Choroid plexus epithelial cell (primary cell): ENCODE data around the gene TMEM131.

ENCODE experiments used
- DNase-seq: peaks from one replicate; pipeline ENCODE4 v3.0.0-alpha.2; 2010; ENCODE audit warnings: low read depth
- H3K4me3 ChIP-seq: 2 replicates; pipeline ENCODE4 v1.5.1; 2011; ENCODE audit warnings: low read depth, mild to moderate bottlenecking, control low read depth, low read length, moderate library complexity
- CTCF ChIP-seq: conservative IDR thresholded peaks from 2 replicates; pipeline ENCODE4 v1.5.1; 2011; ENCODE audit warnings: low read depth, mild to moderate bottlenecking, control low read depth, inconsistent platforms, low read length, moderate library complexity

TMEM131 gene

GRCh38 chr2:97711394-97711711 lies 284.4 kb downstream of the TMEM131 start:
- no peak for TF ChIP-seq CTCF
- no peak for DNase-seq
- no peak overlapping the region for H3K4me3 ChIP-seq

GRCh38 chr2:97708608-97709007 lies 287.1 kb downstream of the TMEM131 start:
- no peak for TF ChIP-seq CTCF
- no peak overlapping the region for H3K4me3 ChIP-seq
- DNase-seq: no peak

DNA sequence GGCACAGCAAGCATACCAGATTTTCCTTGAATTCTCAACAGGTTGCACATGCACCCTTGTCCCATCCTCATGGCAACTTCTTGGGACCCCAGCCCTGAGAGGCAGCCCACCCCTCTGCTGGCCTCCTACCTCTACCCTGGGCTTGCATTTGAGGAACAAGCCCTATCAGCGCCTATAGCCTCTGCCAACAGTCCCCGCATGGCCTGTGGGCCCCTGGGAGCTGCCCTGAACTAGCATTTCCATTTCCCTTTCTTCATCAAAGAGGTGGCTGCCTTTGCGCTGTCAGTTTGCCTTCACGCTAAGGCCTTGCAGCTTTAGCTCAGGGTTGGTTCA lies 287.7 kb downstream of the TMEM131 start:
- no peak for DNase-seq
- no peak for TF ChIP-seq CTCF
- no peak overlapping the region for H3K4me3 ChIP-seq

DNA sequence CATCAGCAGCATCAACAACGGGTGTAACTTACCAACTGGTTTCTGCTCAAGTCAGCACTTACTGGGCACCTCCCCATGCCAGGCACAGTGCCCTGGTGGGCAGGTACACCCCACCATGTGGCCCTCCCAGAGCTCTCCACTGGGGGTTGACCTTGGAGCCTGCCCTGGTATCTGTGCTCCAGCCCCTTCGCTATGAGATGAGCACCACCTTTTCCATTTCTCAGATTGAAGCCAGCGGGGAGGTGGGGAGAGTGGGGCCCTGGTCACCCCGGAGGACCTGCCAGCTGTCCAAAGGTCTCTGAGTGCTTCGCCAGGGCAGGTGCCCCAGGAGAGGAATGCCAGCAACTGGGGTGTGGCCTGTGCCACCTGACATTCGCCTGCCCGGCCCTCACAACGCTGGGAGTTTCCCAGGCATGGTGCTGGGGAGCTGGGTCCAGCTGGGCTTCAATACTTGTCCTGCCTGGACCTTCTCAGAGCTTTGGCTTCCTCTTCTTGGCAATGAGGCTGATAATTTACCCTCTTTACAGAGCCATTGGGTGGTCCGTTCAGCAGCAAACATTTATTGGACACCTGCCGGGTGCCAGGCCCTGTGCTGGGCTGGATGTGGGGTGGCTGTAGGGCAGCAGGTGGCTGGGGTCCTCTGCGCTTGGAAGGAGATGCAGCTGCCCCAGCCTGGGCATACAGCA lies 288.2 kb downstream of the TMEM131 start:
- TF ChIP-seq CTCF: no peak
- no peak for DNase-seq
- H3K4me3 ChIP-seq: no peak overlapping the region

DNA sequence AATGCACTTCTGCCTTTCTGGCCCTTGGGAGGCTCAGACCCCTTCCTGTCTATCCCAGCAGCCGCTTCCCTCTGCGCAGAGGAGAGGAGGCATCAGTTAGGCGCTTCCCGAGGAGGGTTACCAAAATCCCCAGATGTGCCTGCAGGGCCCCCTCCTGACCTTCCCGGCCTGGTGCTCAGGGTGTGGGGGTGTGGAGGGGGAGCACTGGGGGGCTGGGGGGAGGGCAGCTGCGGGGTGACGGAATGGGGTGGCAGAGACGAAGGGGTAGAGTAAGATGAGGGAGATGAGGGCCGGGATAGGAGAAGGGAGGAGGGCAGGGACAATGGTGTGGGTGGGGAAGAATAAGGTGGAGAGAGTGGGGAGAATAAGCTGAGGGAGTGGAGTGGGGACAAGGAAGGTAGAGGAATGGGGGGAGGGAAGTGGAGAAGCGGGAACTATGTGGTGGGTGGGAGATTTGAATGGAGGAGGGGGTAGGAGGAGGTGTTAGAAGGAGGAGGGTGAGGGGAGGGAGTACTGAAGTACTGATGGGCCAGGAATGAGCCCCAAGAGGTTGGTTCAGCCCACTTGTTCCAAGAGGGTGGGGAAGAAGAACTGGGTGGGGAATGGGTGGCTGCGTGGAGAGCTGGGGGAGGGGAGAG lies 288.9 kb downstream of the TMEM131 start:
- DNase-seq: no peak
- no peak for TF ChIP-seq CTCF

More for the DNA sequence above, 288.9 kb downstream of the TMEM131 start:
- H3K4me3 ChIP-seq: no peak overlapping the region
